BE2C (cell line): ENCODE data around the gene ST6GALNAC3.
"Not testable (repeated sequence)": the region's sequence is repeated elsewhere in the genome, so short reads cannot be mapped to it uniquely, and the experiment has no call there.

ENCODE experiments used
- DNase-seq: peaks from one replicate; pipeline ENCODE4 v3.0.0-alpha.2; 2020
- H3K27me3 ChIP-seq: fragments of 250-450 bp; sonication (Bioruptor Pico); 2 replicates; pipeline ENCODE4 v1.5.1; 2020; ENCODE audit warnings: mild to moderate bottlenecking
- H3K36me3 ChIP-seq: fragments of 250-450 bp; sonication (Bioruptor Pico); 2 replicates; pipeline ENCODE4 v1.5.1; 2020; ENCODE audit warnings: mild to moderate bottlenecking
- H3K4me1 ChIP-seq: fragments of 250-450 bp; sonication (Bioruptor Pico); 2 replicates; pipeline ENCODE4 v1.5.1; 2020
- H3K4me3 ChIP-seq: 2 replicates; pipeline ENCODE4 v1.5.1; 2011; ENCODE audit warnings: low read depth, low read length
- H3K9me3 ChIP-seq: fragments of 250-450 bp; sonication (Bioruptor Pico); 2 replicates; pipeline ENCODE4 v1.5.1; 2020
- TF ChIP-seq, protein P1 (sequence below): IDR thresholded peaks from 2 replicates; pipeline ENCODE4 v1.5.1; 2012; ENCODE audit warnings: mild to moderate bottlenecking, low read depth, low read length

ST6GALNAC3 gene

GRCh38 chr1:76093522-76094312 is 19.2 kb downstream of the ST6GALNAC3 start:
- H3K27me3 ChIP-seq: no peaks in the 10 kb centered on the region
- DNase-seq: no peak
- H3K4me1 ChIP-seq: no peaks in the 10 kb centered on the region; the same call in 1 of the 2 replicates
- TF ChIP-seq, protein P1, sequence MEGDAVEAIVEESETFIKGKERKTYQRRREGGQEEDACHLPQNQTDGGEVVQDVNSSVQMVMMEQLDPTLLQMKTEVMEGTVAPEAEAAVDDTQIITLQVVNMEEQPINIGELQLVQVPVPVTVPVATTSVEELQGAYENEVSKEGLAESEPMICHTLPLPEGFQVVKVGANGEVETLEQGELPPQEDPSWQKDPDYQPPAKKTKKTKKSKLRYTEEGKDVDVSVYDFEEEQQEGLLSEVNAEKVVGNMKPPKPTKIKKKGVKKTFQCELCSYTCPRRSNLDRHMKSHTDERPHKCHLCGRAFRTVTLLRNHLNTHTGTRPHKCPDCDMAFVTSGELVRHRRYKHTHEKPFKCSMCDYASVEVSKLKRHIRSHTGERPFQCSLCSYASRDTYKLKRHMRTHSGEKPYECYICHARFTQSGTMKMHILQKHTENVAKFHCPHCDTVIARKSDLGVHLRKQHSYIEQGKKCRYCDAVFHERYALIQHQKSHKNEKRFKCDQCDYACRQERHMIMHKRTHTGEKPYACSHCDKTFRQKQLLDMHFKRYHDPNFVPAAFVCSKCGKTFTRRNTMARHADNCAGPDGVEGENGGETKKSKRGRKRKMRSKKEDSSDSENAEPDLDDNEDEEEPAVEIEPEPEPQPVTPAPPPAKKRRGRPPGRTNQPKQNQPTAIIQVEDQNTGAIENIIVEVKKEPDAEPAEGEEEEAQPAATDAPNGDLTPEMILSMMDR: no peak
- no peaks in the 10 kb centered on the region for H3K9me3 ChIP-seq
- H3K4me3 ChIP-seq: no peak overlapping the region
- H3K36me3 ChIP-seq: no peaks in the 10 kb centered on the region

- TF ChIP-seq, protein P1: no peak
Observed at GRCh38 chr1:76095802-76096201, 21.3 kb downstream of the ST6GALNAC3 start.

GRCh38 chr1:76097064-76097463 is 22.5 kb downstream of the ST6GALNAC3 start:
- DNase-seq, H3K36me3 ChIP-seq, H3K27me3 ChIP-seq, H3K4me1 ChIP-seq, H3K9me3 ChIP-seq, H3K4me3 ChIP-seq: not testable (repeated sequence)

More at GRCh38 chr1:76095802-76096201, 21.3 kb downstream of the ST6GALNAC3 start:
- H3K4me1 ChIP-seq: no peaks in the 10 kb centered on the region; the same call in 1 of the 2 replicates
- no peaks in the 10 kb centered on the region for H3K27me3 ChIP-seq
- no peaks in the 10 kb centered on the region for H3K9me3 ChIP-seq
- no peaks in the 10 kb centered on the region for H3K36me3 ChIP-seq
- no peak for DNase-seq
- H3K4me3 ChIP-seq: no peak overlapping the region

DNA sequence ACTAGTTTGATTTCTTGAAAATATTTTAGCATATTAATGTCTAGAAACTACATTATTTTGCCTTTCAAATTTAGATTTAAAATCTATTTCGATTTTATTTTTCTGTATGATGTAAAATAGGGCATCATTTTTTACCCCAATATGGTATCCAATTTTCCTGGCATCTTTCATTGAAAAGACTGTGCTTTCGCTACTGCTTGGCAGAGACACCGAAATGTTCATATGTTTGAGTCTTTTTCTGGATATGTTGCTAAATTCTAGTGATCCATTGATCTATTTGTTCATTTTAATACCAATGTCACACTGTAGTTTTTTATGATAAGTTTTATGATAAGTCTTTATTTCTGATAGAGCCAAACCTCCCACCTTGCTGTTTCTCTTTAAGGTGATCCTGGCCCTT is 24.3 kb downstream of the ST6GALNAC3 start:
- Histone ChIP-seq H3K4me3 (no peak overlapping the region), H3K9me3 (no peaks in the 10 kb centered on the region), H3K4me1 (no peaks in the 10 kb centered on the region), H3K36me3 (no peaks in the 10 kb centered on the region), H3K27me3 (no peaks in the 10 kb centered on the region)
- TF ChIP-seq, protein P1: no peak
- DNase-seq: no peak

DNA sequence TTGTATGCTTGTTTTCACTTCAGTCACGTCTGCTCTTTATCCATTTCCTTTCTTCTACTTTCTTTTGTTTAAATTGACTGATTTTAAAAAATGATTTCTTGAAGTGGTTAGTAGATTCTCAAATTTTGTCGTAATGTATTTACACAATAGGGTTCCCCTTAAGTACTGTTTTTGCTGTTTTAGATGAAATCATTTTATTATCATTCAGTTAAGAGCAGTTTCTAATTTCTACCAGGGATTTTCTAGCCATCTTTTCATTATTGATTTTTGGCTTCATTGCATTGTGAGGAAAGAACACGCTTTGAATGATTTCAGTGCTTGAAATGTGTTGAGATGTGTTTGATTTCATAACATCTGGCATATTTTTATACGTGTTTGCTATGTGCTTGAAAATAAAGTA is 27.0 kb downstream of the ST6GALNAC3 start:
- TF ChIP-seq, protein P1: no peak
- H3K9me3 ChIP-seq: no peaks in the 10 kb centered on the region
- H3K27me3 ChIP-seq: no peaks in the 10 kb centered on the region
- DNase-seq: no peak
- no peak overlapping the region for H3K4me3 ChIP-seq
- no peaks in the 10 kb centered on the region for H3K36me3 ChIP-seq
- no peaks in the 10 kb centered on the region for H3K4me1 ChIP-seq

- H3K9me3 ChIP-seq: no peaks in the 10 kb centered on the region
- TF ChIP-seq, protein P1: no peak
- no peak for DNase-seq
- no peaks in the 10 kb centered on the region for H3K36me3 ChIP-seq
- H3K4me1 ChIP-seq: no peaks in the 10 kb centered on the region
- no peaks in the 10 kb centered on the region for H3K27me3 ChIP-seq
- no peak overlapping the region for H3K4me3 ChIP-seq
Observed at GRCh38 chr1:76102046-76102445, 27.5 kb downstream of the ST6GALNAC3 start.
